NCI-H146 treated with DMSO at 0.1 percent for 48 hours (cell line): ENCODE measurements around the gene TXK.
A peak's percentile ranks its signal among the peaks of the same experiment; 100 is the strongest.
"Not testable (repeated sequence)": the region's sequence is repeated elsewhere in the genome, so short reads cannot be mapped to it uniquely, and the experiment has no call there.

ENCODE experiments used
- DNase-seq: peaks from one replicate; lab custom pipeline; 2025; ENCODE audit not compliant: unreplicated experiment; lab: John Stamatoyannopoulos, UW

TXK gene

DNA sequence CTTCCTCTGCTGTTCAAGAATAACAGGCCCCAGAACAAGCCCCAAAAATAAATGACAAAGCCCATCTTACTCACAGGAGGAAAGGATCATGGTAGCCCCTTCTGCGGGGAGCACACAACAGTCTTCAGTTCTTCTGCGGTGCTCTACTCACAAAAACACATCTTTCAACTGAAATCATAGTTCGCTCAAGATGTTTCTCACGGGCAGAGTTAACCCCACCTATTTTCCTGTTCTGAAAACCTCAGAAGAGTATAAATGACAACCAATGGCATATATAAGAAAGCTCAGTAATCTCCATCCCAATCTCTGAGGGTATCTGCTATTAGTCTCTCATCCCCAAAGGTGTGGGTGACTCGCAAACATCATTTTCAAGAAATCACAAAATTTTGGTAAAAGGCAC is at the start of gene TXK:
TSS of gene TXK (minus strand) at position 170 of the 400 bp plus-strand sequence. CDS start at position 90, 80 bp downstream.
- DNase-seq = no peak

GRCh38 chr4:48180234-48180633 is 46.2 kb upstream of the TXK start:
- DNase-seq = no peak

- peak; percentile 66 for DNase-seq
Observed at GRCh38 chr4:48178931-48179330, 44.9 kb upstream of the TXK start.

- DNase-seq = no peak
Observed at GRCh38 chr4:48175806-48176205, 41.8 kb upstream of the TXK start.

DNA sequence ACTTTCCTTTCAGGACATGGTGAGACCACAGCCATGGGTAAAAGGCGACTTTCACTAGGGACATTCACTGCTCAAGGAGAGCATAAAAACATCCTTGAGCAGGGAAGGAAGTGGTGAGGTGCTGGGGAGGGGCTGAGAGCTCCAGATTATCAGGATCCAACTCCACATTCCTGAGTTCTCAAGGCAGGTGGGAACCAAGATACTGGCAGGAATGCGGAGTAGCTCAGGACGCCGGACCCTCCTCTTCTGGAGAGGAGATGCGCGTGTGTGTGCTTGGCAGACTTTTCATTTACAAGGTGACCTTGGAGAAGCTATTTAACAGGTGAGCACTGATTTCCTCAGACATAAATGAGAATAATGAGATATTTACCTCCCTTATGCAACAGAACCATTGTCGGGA is 41.3 kb upstream of the TXK start:
- no peak for DNase-seq

DNA sequence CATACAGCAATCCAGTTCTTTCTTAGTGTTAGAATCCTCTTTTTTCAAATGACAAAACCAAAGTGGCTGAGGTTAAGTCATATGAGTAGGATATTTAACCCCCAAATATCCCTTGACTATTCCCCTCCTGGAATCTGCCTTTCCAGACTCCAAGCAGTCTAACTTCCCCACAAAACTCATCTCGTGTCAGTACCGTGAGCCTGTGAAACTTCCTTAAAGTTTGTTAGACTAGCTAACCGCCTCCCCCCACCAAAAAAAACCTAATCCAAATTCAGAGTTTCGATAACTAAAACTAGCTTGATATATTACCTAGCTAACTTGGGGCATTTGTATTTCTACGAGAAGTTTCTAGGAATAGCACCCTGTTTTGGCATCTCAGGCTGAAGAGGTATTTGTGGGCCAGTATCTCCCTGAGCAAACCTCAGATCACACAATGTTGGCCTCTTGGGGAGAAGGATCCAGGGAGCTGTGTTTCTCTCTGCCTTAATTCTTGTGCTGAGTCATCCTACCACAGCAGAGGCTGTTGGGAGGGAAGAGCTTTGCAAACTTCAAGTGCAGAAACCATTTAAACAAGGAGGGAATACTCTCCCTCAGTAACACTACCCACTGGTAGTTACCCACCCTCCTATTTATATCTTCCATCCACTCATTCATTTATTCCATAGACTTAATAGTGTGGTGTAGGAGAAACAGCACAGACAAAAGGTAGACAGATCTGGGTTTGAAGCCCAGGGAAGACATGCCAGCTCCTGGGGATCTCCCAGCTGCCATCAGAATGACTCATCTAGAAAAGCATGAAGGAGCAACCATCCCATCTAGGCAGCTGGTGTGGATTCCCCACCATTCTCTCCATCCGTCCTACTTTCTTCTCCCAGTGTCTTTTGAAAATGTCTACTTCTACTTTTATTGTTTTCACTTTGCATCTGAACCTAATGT is 39.3 kb upstream of the TXK start:
- DNase-seq = no peak

GRCh38 chr4:48172651-48173050 is 38.6 kb upstream of the TXK start:
- DNase-seq = no peak

GRCh38 chr4:48169636-48170035 is 35.6 kb upstream of the TXK start:
- DNase-seq = no peak

- DNase-seq = no peak
Observed at GRCh38 chr4:48167538-48168263, 33.7 kb upstream of the TXK start.

DNA sequence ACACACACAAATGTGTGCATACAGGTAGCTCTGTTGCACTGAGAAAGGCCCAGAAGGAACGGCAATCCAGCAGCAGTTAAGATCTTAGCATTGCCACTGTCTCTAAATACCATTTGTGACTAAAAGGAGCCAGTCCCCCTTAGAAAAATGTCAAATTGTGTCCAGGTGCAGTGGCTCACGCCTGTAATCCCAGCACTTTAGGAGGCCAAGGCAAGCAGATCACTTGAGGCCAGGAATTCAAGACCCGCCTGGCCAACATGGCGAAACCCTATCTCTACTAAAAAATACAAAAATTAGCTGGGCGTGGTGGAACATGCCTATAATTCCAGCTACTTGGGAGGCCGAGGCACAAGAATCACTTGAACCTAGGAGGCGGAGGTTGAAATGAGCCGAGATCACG is 30.5 kb upstream of the TXK start:
- DNase-seq = not testable (repeated sequence)

DNA sequence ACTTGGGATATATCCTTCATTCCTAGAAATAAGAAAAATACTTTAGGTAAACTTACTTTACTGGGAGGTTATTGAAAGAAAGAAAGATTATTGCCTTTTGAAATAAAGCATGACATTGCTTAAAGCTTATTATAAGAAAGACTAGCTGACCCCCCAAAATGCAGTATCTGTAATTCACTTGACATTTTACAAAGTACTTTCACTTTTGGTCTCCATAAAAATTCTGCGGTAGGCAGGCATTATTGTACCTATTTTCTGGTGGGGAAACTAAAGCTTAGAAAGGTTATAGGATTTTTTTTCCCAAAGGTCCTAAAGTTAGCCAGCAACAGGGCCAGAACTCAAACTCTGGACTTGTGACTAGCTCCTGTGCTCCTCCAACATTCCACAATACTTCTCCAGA is 29.7 kb upstream of the TXK start:
- DNase-seq = no peak

- DNase-seq = no peak
Observed at GRCh38 chr4:48162162-48162561, 28.1 kb upstream of the TXK start.

GRCh38 chr4:48157271-48157670 is 23.2 kb upstream of the TXK start:
- DNase-seq = no peak

DNA sequence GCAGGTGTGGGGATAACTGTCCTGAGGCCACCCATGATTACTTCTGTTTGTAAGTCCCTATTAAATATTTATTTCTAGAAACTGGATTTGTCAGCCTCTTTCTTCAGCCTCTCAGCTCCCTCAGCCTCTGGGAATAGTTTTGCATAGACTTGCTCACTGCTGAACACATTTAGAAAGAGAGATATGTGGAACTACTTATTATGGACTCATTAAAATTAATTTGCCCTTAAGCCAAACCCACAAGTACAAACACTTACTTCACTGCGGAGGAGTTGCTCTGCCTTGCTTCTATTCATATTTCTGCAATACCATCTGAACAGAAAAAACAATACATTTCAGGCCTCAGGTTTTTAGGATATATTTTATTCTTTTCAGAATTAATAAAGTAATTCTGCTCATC is 22.4 kb upstream of the TXK start:
- no peak for DNase-seq

DNA sequence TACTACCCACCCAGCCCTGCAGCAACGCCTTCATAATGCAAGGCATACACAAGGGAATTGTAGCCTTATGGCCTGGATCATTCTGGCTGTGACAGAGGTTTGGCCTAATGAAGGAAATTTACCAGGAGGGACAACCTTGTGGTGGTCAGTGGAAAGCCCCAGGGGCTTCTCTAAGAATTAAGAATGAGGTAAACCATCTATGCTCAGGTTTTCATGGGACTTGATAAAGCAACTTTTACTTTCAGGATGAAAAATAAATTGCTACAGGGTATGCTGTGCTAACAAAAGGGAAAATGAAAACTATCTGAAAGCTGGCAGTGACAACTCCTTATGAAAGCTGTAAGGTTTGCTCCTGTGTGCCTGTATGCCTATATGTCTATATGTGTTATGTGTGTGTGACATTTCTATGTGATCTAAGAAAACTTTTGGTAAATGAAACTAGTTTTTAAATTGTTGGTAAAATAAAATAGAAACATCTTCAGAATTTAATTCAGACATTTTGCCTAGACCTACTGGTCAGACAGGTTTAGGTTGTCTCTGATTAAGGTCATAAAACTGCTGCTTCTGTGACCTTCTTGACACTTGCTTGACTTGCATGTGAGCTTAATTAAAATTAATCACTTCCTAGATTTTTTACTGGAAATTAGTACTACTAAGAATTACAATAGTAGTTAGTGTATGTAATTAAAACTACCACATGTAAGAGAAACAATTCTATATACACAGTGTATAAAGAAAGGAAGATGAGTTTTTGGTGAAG is 19.9 kb upstream of the TXK start:
- DNase-seq = no peak

GRCh38 chr4:48152259-48152658 is 18.2 kb upstream of the TXK start:
- no peak for DNase-seq

DNA sequence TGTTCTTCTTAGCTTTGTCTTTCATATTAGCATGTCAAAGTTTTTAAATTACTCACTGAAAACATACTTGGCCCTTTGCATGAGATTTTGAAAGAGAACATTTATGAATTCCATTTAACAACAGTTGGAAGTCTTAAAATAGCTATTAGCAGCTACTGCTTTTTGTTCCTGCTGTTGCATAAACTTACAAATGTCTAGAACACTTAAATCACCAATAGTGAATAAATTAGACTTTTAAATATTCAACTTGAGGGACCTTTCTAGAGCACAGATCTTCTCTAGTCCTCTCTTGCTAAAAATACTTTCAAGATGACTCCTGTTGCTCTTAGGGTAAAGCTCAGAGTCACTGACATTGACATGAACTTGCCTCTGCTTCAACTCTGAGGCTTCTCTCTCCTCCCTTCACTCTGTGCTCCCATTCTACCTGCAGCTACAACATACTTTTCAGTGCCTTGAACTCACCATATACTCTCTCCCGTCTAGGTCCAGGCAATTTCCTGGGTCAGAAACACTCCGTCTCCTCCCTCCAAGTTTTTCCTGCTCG is 15.8 kb upstream of the TXK start:
- DNase-seq = no peak

GRCh38 chr4:48147621-48148020 is 13.6 kb upstream of the TXK start:
- DNase-seq = no peak

- peak; percentile 43 for DNase-seq
Observed at GRCh38 chr4:48141048-48141447, 7.0 kb upstream of the TXK start.

- DNase-seq = no peak
Observed at GRCh38 chr4:48139691-48140090, 5.6 kb upstream of the TXK start.

DNA sequence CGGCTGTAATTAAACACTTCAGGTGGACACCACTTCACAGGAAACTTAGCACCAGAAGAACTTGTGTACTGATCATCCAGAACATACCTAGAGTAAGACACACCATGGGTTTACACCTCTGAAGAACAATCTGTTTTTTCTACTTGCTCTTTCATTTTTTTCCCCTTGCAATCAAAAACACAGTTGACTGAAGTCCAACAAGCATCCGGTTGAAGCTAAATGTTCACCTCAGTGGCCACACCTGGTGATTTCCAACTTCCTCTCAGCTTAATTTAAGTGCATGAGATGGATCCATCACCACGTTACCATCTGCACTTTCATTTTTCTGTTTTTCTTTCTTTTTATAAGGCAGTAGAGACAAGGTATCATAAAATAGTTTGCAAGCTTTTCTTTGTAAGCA is 4.9 kb upstream of the TXK start:
- no peak for DNase-seq
